GM21526 (cell line): ENCODE data around the gene PKD1L1.
"Not testable (repeated sequence)": the region's sequence is repeated elsewhere in the genome, so short reads cannot be mapped to it uniquely, and the experiment has no call there.

Experiments
- ATAC-seq: cut with Tn5 transposase; IDR thresholded peaks from one replicate; pipeline ENCODE4 v1.9.1; 2021; ENCODE audit warnings: moderate library complexity; ENCODE audit not compliant: unreplicated experiment, low FRiP score

Gene PKD1L1

DNA sequence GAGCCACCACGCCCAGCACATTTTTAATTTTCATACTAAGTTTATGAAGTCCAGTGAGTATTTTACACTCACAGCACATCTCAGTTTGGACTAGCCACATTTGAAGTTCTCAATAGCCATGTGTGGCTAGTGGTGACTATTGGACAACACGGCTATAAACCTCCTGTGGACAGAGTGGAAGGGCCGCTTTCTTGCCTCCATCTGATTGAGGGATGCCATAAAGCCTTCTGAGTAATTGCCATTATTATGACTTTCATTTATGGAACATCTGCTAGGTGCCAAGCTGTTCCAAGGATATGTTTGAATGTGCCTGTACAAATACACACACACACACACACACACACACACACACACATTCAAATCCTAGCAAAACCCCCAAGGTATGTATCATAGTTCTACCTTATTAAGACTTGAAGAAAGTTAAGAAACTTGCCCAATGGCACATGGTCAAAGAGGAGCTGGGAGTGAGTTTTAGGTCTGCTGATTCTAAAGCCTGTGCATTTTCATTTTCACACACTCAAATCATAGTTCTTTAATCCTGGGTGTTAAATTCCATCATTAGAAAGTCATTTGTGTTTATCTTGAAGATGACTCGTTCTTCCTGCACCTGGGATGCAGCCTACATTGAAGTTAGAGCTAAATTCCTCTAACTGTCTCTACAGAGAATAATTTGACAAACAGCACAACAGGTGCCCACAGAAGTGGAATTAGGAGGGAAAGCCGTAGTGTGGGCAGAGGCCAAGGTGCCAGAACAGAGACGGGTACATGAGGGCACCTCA is 143.3 kb downstream of the PKD1L1 start:
- no peak for ATAC-seq

GRCh38 chr7:47803846-47804245 is 144.4 kb downstream of the PKD1L1 start:
- ATAC-seq, result no peak

DNA sequence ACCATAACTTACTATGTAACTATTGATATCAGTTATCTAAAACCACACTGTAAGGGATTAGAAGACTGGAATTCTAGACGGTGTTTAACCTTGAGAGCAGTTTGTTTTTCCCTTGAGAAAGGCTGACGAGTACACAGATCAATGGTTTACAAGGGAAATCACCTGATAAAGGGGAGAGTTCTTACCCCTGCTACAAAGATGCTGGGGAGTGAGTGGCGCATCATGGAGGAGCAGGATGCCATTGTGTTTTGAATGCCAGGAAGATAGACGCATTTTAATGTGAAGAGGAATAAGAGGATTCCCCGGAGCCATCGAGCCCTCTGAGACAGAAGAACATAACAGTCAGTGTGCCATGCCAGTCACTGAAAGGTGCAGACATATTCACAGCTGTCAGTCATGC is 145.2 kb downstream of the PKD1L1 start:
- no peak for ATAC-seq

DNA sequence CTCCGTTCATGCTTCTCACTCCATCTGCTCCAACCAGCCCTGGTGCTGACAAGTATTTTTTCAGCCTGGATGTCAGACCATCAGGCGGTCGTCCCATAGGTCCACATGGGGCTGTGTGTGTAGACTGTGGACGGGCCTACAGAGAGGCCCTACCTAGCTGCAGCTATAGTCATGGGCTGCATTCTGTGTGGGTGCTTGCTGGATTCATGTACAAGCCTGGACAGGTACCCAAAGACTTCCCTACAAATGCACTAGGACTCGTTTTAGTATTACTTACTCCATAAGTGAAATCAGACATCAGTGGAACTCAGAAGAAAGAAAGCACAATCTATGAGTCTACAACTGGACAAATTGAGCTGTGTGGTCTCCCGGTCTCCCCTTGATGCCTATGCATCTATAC is 146.8 kb downstream of the PKD1L1 start:
- no peak for ATAC-seq

DNA sequence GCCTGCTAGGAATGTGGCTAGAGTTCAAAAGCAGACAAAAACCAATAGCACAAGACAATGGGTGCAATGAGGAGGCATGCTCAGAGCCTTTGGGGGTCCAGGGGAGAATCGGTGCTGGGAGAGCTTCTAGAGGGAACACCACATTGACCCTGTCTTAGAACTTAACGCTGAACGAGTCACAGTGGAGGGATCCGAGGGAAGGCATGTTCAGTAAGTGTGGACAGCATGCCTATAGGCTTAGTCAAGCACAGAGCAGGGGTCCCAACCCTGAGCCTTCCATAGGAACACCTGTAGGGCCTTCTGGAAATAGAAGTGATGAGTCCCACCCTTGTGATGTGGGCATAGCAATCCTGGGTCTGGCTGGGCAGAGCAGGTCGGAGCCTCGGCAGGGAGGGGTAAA is 148.7 kb downstream of the PKD1L1 start:
- no peak for ATAC-seq

- no peak for ATAC-seq
Measured at GRCh38 chr7:47796347-47796746, 151.9 kb downstream of the PKD1L1 start.

DNA sequence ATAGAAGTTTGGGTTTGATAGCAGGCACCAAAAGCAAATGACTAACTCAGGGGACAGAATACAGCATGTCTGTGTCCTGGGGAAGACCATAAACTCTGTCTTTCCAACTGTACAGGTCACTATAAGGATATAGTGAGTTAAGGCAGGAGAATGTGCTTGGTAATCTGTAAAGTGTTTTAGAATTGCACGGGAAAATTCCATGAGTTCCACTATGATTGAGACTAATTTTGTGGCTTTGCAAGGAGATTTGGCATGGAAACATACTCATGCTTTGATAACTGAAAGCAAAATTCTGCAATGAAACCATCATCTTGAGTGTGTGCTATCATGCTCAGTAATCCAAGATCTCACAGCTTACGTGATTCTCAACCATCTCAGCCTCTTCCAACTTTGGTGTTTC is 152.6 kb downstream of the PKD1L1 start:
- ATAC-seq, result no peak

DNA sequence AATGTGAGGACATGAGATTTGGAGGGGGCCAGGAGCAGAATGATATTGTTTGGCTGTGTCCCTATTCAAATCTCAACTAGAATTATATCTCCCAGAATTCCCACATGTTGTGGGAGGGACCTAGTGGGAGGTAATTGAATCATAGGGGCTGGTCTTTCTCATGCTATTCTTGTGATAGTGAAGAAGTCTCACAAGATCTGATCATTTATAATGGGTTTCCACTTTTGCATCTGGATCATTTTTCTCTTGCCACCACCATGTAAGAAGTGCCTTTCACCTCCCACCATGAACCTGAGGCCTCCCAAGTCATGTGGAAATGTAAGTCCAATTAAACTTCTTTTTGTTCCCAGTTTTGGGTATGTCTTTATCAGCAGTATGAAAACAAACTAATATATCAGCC is 153.1 kb downstream of the PKD1L1 start:
- not testable (repeated sequence) for ATAC-seq

DNA sequence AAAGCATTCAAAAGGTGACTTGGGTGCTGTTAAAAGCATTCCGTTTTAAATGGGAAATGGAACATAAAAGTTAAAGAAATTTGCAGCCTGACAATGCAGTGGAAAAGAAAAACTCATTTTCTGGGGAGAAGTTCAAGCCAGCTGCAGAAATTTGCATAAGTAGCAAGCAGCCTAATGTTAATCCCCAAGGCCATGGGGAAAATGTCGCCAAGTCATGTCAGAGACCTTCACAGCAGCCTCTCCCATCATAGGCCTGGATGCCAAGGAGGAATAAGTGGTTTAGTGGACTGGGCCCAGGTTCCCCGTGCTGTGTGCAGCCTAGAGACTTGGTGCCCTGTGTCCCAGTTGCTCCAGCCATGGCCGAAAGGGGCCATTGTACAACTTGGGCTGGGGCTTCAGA is 154.2 kb downstream of the PKD1L1 start:
- ATAC-seq, result no peak

DNA sequence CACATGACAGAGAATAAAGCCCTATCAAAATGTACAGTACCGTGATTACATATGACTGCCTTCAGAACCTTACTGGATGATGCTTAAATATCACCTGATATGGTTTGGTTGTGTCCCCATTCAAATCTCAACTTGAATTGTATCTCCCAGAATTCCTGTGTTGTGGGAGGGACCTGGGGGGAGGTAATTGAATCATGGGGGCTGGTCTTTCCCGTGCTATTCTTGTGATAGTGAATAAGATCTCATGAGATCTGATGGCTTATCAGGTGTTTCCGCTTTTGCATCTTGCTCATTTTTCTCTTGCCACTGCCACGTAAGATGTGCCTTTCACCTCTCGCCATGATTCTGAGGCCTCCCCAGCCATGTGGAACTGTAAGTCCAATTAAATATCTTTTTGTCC is 155.1 kb downstream of the PKD1L1 start:
- ATAC-seq, result not testable (repeated sequence)

DNA sequence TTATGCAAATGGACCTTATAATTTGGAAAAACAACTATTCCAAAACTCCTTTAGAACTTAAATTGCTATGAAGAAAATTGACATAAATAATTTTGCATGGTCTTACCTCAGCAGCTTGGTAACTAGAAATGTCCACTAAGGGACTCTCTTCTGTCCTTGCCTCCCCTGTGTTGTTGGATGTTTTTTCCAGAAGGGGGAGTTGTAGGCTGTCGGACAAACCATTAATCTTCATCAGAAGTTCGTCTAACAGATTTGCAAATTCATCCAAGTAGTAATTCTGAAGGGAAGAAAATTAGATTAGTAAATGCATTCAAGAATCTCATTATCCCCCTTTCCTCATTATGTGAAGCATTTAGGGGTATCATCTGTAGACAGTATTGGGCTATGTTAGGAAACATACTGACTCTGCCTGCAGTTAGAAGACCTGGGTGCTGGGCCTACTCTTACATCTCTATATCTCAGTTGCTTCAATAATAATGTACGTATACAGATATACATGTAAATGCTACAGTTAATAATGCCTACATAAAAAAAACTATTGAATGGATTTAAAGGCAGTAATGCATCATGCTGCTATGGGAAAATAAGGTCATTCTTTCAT is 155.6 kb downstream of the PKD1L1 start:
- ATAC-seq, result no peak

GRCh38 chr7:47791682-47792081 is 156.6 kb downstream of the PKD1L1 start:
- no peak for ATAC-seq

DNA sequence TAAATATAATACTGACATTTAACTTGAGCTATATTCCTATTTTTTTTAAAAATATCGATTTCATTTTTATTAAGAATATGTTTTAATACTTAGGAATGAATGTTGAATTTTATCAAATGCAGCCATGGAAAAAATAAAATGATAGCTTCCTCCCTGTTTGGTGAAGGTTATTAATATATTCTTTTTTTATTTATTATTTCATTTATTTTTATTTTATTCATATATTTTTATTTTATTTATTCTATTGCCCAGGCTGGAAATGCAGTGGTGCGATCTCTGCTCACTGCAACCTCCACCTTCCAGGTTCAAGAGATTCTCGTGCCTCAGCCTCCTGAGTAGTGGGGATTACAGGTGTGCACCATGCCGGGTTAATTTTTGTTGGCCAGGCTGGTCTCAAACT is 160.2 kb downstream of the PKD1L1 start:
- ATAC-seq, result no peak

DNA sequence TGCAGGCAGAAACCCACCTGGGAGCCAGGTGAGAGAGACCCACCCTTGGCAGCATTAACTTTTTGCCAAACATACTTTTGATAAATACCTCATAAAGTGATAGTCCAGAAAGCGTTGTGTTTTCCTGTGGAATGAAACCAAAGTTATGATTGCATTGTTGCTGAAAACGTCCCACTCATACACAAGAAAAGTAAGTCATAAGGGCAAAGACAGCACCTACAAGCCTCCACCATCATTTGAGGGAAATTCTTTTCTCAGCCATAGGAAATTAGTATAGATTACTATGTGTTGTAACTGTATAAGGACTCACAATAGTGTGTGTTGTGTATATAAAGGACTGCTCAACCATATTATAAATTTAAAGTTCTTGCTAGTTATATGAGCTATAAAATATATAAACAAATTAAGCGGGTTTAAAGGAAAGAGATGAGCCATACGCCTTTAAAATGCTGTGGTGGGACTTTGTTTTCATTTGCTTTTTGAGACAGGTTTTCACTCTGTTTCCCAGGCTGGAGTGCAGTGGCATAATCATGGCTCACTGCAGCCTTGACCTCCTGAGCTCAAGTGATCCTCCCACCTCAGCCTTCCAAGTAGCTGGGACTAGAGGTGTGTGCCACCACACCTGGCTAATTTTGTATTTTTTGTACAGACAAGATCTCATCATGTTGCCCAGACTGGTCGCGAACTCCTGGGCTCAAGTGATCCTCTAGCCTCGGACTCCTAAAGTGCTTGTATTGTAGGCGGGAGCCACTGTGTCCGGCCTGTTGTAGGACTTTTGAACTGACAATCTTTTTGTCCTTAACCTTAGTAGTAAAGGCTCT is 160.8 kb downstream of the PKD1L1 start:
- ATAC-seq, result no peak

DNA sequence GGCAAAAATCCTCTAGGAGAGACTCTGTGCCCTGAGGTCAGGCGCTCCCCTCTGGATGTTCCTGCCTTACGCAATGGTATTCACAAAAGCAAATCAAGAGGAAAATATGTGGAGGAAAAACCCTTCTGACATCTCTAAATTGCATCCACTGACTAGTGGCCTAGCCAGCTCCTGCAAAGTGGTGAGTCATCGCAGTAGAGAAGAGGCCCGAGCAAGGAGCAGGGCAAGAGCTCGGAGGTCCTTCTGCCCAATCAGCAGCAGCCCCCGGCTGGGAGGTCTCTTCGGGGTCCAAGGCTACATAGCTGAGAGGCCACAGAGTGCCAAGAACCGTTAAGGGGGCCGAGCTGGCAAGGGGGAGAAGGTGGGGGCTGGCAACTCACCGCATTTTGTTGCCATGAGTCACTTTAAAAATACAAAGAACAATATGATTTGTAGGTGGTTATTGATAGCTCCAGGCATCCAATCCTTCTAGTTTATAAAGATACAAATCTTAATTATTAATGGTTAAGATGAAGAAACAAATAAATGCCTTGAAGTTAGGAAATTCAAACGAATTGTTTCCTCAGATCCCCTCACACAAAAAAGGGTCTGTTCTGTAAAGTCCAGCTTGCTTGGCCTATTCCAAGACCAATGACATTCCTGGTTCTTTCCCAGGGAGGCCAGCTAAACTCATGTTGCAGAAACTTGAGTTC is 161.6 kb downstream of the PKD1L1 start:
- no peak for ATAC-seq

DNA sequence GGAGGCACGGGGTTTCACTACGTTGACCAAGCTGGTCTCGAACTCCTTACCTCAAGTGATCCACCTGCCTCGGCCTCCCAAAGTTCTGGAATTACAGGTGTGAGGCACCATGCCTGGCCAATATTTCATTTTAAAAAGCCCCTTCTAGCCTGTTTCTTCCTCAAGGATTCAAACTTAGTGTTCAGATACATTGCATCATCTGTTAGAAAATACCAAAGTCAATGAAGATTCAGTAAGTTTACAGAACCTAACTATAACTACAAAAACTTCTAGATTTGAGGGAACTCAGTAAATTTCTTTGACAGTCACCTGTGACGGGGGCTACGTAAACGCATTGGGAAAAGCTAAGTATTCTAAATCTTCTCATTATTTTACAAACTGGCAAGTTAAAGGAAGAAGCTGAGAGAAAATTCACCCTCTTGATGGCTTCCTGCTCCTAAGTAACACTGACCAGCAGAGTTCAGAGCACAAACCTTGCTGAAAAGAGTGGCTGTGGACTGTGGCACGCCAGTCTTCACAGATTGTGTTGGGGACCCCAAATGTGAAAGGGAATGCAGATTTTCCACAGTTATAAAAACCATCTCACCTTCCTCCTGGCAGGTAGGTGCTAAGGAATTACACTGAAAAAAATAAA is 162.2 kb downstream of the PKD1L1 start:
- no peak for ATAC-seq

GRCh38 chr7:47783456-47784223 is 164.6 kb downstream of the PKD1L1 start:
- no peak for ATAC-seq

DNA sequence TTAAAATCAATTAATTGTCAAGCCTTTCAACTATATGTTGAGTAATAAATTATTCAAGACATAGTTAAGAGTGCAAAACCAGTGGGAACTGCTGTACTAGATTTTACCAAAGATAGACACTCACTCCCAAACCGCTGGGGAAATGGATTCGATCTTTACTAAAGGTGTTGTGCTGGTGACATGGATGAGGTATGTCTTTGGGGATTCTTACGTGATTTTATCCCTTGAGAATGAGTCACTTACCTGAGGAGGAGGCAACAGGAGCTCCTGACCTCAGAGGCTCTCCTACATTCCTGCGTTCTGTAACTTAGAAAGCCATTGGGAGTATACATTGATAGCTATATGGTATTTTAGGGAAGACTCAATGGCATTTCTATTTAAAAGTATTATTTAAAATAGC is 165.5 kb downstream of the PKD1L1 start:
- ATAC-seq, result no peak

DNA sequence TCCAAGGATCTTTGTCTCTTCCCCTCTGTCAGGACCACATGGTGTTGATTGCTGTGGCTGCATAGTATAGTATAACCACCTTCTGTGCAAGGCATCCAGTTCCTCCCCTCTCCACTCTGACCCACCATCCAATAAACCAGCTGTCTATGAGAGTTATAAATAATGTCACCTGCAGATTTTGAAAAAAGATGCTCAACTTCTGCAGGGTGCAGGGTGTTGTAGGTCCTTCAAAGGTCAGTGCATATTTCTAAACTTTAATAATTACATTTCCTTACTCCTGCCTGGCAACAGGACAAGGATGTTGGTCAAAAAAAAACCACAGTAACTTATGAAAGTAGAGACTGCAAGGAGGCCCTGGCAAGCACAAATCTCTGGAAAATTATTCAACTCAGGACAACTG is 166.2 kb downstream of the PKD1L1 start:
- no peak for ATAC-seq

DNA sequence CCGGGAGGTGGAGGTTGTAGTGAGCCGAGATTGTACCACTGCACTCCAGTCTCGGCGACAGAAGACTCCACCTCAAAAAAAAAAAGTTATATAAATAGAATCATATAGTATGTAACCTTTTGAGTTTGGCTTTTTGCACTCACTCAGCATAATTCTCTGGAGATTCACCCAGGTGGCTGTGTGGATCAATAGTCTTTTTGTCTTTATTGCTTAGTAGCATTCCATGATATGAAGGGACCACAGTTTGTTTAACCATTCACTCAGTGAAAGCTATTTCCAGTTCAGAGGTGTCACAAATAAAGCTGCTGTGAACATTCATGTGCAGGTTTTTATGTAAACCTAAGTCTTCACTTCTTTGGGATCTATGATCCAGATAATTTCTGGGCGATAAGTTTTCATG is 167.7 kb downstream of the PKD1L1 start:
- ATAC-seq, result no peak
